Loucy (cell line): ENCODE results near the gene COLEC11.
"Not testable (repeated sequence)": the region's sequence is repeated elsewhere in the genome, so short reads cannot be mapped to it uniquely, and the experiment has no call there.

Experiments used
- H2AFZ ChIP-seq: fragments of 200-600 bp; sonication (generic); 2 replicates; pipeline ENCODE4 v1.6.0; 2016; ENCODE audit warnings: antibody characterized with exemption, mild to moderate bottlenecking, low read length, moderate library complexity
- H3F3A ChIP-seq: fragments of 200-600 bp; 2 replicates; pipeline ENCODE4 v1.6.0; 2016; ENCODE audit warnings: antibody characterized with exemption, low read depth, mild to moderate bottlenecking
- H3K27me3 ChIP-seq: fragments of 200-600 bp; sonication (generic); 2 replicates; pipeline ENCODE4 v1.6.1; 2014; ENCODE audit warnings: low read length, mild to moderate bottlenecking; ENCODE audit not compliant: insufficient read depth, poor library complexity, severe bottlenecking
- H3K36me3 ChIP-seq: fragments of 200-600 bp; sonication (generic); 2 replicates; pipeline ENCODE4 v1.6.1; 2016; ENCODE audit warnings: low read length; ENCODE audit not compliant: insufficient read depth
- H3K4me1 ChIP-seq: fragments of 200-600 bp; sonication (generic); 2 replicates; pipeline ENCODE4 v1.5.1; 2014; ENCODE audit warnings: low read length, mild to moderate bottlenecking; ENCODE audit not compliant: insufficient read depth, poor library complexity, severe bottlenecking
- H3K4me2 ChIP-seq: fragments of 200-600 bp; sonication (generic); 2 replicates; pipeline ENCODE4 v1.6.0; 2014; ENCODE audit warnings: antibody characterized with exemption, low read length, low read depth, mild to moderate bottlenecking; ENCODE audit not compliant: poor library complexity, severe bottlenecking
- H3K4me3 ChIP-seq: fragments of 200-600 bp; sonication (generic); 2 replicates; pipeline ENCODE4 v1.5.1; 2014; ENCODE audit warnings: low read length, mild to moderate bottlenecking, mixed read lengths; ENCODE audit not compliant: poor library complexity, severe bottlenecking
- H3K79me2 ChIP-seq: fragments of 200-600 bp; sonication (generic); 2 replicates; pipeline ENCODE4 v1.6.1; 2014; ENCODE audit warnings: low read length; ENCODE audit not compliant: insufficient read depth
- H3K9ac ChIP-seq: fragments of 200-600 bp; sonication (generic); 2 replicates; pipeline ENCODE4 v1.6.0; 2014; ENCODE audit warnings: mild to moderate bottlenecking, low read depth, low read length, moderate library complexity; ENCODE audit not compliant: poor library complexity, severe bottlenecking
- H3K9me2 ChIP-seq: fragments of 200-600 bp; sonication (generic); replicated peaks from 2 replicates; pipeline ENCODE4 v1.6.1; 2016; ENCODE audit warnings: low read depth, low read length, mixed read lengths
- H3K9me3 ChIP-seq: fragments of 200-600 bp; sonication (generic); 2 replicates; pipeline ENCODE4 v1.6.1; 2014; ENCODE audit warnings: mild to moderate bottlenecking, antibody characterized with exemption, low read length, low read depth; ENCODE audit not compliant: insufficient read depth
- H4K20me1 ChIP-seq: fragments of 200-600 bp; sonication (generic); 2 replicates; pipeline ENCODE4 v1.6.0; 2014; ENCODE audit warnings: antibody characterized with exemption, low read length, mild to moderate bottlenecking; ENCODE audit not compliant: insufficient read depth, poor library complexity, severe bottlenecking
- CTCF ChIP-seq: fragments of 200-600 bp; sonication (generic); conservative IDR thresholded peaks from 2 replicates; pipeline ENCODE4 v1.5.1; 2014; ENCODE audit warnings: mild to moderate bottlenecking, antibody characterized with exemption, low read length
- EZH2phosphoT487 ChIP-seq: fragments of 200-600 bp; IDR thresholded peaks from 2 replicates; pipeline ENCODE4 v1.6.1; 2018; ENCODE audit warnings: antibody characterized with exemption, mild to moderate bottlenecking, moderate library complexity, borderline replicate concordance

The COLEC11 gene

GRCh38 chr2:3575534-3576262 is 19.2 kb upstream of the COLEC11 start:
- Histone ChIP-seq H4K20me1 (peaks cover 55% of the 10 kb centered on the region), H3K36me3 (peaks cover 45% of the 10 kb centered on the region), H2AFZ (peak overlapping the region; percentile 77), H3K9ac (peak overlapping the region; percentile 98), H3K4me3 (peak overlapping the region; percentile 97), H3F3A (no peaks in the 10 kb centered on the region), H3K4me1 (peaks cover 40% of the 10 kb centered on the region), H3K9me2 (no peaks in the 10 kb centered on the region), H3K27me3 (peaks cover 10% of the 10 kb centered on the region), H3K4me2 (peak overlapping the region; percentile 97), H3K9me3 (no peaks in the 10 kb centered on the region), H3K79me2 (peaks cover 56% of the 10 kb centered on the region)
- TF ChIP-seq CTCF (no peak), EZH2phosphoT487 (no peak)

- Histone ChIP-seq H3K4me3 (peak overlapping the region; percentile 97), H3K9ac (peak overlapping the region; percentile 98), H3K36me3 (peaks cover 50% of the 10 kb centered on the region), H4K20me1 (peaks cover 61% of the 10 kb centered on the region), H3K4me1 (peaks cover 40% of the 10 kb centered on the region), H3K4me2 (peak overlapping the region; percentile 97), H3K79me2 (peaks cover 62% of the 10 kb centered on the region)
- H3K9me2 ChIP-seq, H3K27me3 ChIP-seq, H2AFZ ChIP-seq, H3F3A ChIP-seq, H3K9me3 ChIP-seq: not testable (repeated sequence)
These were observed 18.7 kb upstream of the COLEC11 start for GRCh38 chr2:3576263-3576630.

GRCh38 chr2:3578987-3579386 is 15.9 kb upstream of the COLEC11 start:
- no peak for TF ChIP-seq EZH2phosphoT487
- TF ChIP-seq CTCF, result no peak
- peaks cover 76% of the 10 kb centered on the region for H3K36me3 ChIP-seq
- peaks cover 85% of the 10 kb centered on the region for H3K79me2 ChIP-seq
- H3F3A ChIP-seq, result peaks cover 5% of the 10 kb centered on the region; the same call in 1 of the 2 replicates
- H3K9me3 ChIP-seq, result no peaks in the 10 kb centered on the region
- peak overlapping the region; percentile 97 for H3K4me2 ChIP-seq
- peaks cover 83% of the 10 kb centered on the region for H4K20me1 ChIP-seq
- peaks cover 37% of the 10 kb centered on the region for H3K4me1 ChIP-seq
- H3K9ac ChIP-seq, result peak overlapping the region; percentile 98
- H3K4me3 ChIP-seq, result peak overlapping the region; percentile 97
- H3K27me3 ChIP-seq, result peaks cover 10% of the 10 kb centered on the region
- no peaks in the 10 kb centered on the region for H3K9me2 ChIP-seq
- no peak overlapping the region for H2AFZ ChIP-seq

GRCh38 chr2:3580449-3580848 is 14.5 kb upstream of the COLEC11 start:
- TF ChIP-seq CTCF (no peak), EZH2phosphoT487 (no peak)
- Histone ChIP-seq H4K20me1 (peaks cover 85% of the 10 kb centered on the region), H3K4me2 (peak overlapping the region; percentile 97), H3K9me2 (no peaks in the 10 kb centered on the region), H3K9me3 (no peaks in the 10 kb centered on the region), H3F3A (peaks cover 5% of the 10 kb centered on the region; the same call in 1 of the 2 replicates), H3K9ac (no peak overlapping the region), H3K36me3 (peaks cover 88% of the 10 kb centered on the region), H3K27me3 (peaks cover 6% of the 10 kb centered on the region), H3K4me3 (peak overlapping the region; percentile 97), H3K4me1 (peaks cover 37% of the 10 kb centered on the region), H3K79me2 (peaks cover 81% of the 10 kb centered on the region), H2AFZ (no peak overlapping the region)
